HCT116 (cell line): ENCODE results near the gene CUBN.

Source experiments
- EZH2phosphoT487 ChIP-seq: fragments of 200-600 bp; IDR thresholded peaks from 2 replicates; pipeline ENCODE4 v1.6.1; 2018; ENCODE audit warnings: antibody characterized with exemption, borderline replicate concordance
- JUND ChIP-seq: IDR thresholded peaks from 2 replicates; pipeline ENCODE4 v1.6.1; 2012
- POLR2A ChIP-seq: IDR thresholded peaks from 2 replicates; pipeline ENCODE4 v1.7.0; 2011; ENCODE audit warnings: borderline replicate concordance; ENCODE audit not compliant: insufficient read depth, insufficient read length; ENCODE audit errors: extremely low read depth
- POLR2AphosphoS5 ChIP-seq: IDR thresholded peaks from 2 replicates; pipeline ENCODE4 v1.6.1; 2011; ENCODE audit warnings: mild to moderate bottlenecking, low read depth, low read length, moderate library complexity
- SIN3A ChIP-seq: IDR thresholded peaks from 2 replicates; pipeline ENCODE4 v1.6.1; 2012; ENCODE audit warnings: low read depth
- SP1 ChIP-seq: IDR thresholded peaks from 2 replicates; pipeline ENCODE4 v1.6.1; 2012; ENCODE audit warnings: low read depth
- SRF ChIP-seq: IDR thresholded peaks from 2 replicates; pipeline ENCODE4 v1.6.1; 2012; ENCODE audit warnings: low read depth
- YY1 ChIP-seq: IDR thresholded peaks from 2 replicates; pipeline ENCODE4 v1.6.1; 2011; ENCODE audit warnings: low read length, low read depth, moderate library complexity, mild to moderate bottlenecking; ENCODE audit not compliant: insufficient replicate concordance; ENCODE audit errors: extremely low read depth
- ZNF274 ChIP-seq: fragments of 200-500 bp; sonication (Bioruptor generic); IDR thresholded peaks from 2 replicates; pipeline ENCODE4 v1.6.1; 2014; ENCODE audit warnings: mild to moderate bottlenecking, low read depth, low read length, inconsistent platforms
- TF ChIP-seq, protein P1 (sequence below), 3 experiments: fragments of 200-600 bp in 1 of 3; sonication (generic) in 1 of 3; IDR thresholded peaks in 2 of 3; conservative IDR thresholded peaks in 1 of 3; 2 replicates each; pipeline ENCODE4 v1.5.1; 2012 to 2017; ENCODE audit warnings: low read depth in 2 of 3, low read length in 2 of 3, antibody characterized with exemption in 1 of 3, borderline replicate concordance in 1 of 3, control low read depth in 1 of 3, mild to moderate bottlenecking in 1 of 3, mixed read lengths in 1 of 3, mixed run types in 1 of 3, moderate library complexity in 1 of 3; ENCODE audit not compliant: insufficient read depth in 1 of 3
- TF ChIP-seq, protein P2 (sequence below): IDR thresholded peaks from 2 replicates; pipeline ENCODE4 v1.6.1; 2012; ENCODE audit warnings: low read depth
- TF ChIP-seq, protein P3 (sequence below): IDR thresholded peaks from 2 replicates; pipeline ENCODE4 v1.6.1; 2011; ENCODE audit warnings: mild to moderate bottlenecking, low read length, moderate library complexity; ENCODE audit not compliant: insufficient replicate concordance; ENCODE audit errors: extremely low read depth
- TF ChIP-seq, protein P4 (sequence below): IDR thresholded peaks from 2 replicates; pipeline ENCODE4 v1.6.1; 2012
- TF ChIP-seq, protein P5 (sequence below): IDR thresholded peaks from 2 replicates; pipeline ENCODE4 v1.6.1; 2012

DNA sequence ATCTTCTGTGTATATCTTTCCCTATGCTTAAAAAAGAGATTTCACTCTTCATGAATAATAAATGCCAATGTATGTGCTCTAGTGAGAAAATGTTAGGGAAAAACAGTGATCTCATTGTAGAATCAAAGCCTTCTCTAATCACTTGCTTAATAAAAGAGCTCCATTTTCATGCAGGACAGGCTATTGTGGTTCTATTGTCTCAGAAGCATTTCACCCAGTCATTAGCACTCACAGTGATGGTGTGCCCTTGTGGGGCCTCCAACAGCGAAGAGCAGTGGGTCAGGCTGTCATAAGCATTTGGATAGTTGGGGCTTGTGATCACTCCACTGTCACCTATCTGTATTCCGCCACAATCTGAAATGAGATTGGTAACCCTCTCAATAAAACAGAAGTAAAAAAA, 228.5 kb downstream of the CUBN start:
- TF ChIP-seq POLR2A = no peak
- TF ChIP-seq, protein P1, sequence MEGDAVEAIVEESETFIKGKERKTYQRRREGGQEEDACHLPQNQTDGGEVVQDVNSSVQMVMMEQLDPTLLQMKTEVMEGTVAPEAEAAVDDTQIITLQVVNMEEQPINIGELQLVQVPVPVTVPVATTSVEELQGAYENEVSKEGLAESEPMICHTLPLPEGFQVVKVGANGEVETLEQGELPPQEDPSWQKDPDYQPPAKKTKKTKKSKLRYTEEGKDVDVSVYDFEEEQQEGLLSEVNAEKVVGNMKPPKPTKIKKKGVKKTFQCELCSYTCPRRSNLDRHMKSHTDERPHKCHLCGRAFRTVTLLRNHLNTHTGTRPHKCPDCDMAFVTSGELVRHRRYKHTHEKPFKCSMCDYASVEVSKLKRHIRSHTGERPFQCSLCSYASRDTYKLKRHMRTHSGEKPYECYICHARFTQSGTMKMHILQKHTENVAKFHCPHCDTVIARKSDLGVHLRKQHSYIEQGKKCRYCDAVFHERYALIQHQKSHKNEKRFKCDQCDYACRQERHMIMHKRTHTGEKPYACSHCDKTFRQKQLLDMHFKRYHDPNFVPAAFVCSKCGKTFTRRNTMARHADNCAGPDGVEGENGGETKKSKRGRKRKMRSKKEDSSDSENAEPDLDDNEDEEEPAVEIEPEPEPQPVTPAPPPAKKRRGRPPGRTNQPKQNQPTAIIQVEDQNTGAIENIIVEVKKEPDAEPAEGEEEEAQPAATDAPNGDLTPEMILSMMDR (IDR thresholded peaks at IDR 0.05 in 2 of 3, conservative IDR thresholded peaks at IDR 0.05 in 1 of 3; ENCODE audit: borderline replicate concordance in 1 of 3, insufficient read depth in 1 of 3, low read depth in 2 of 3, low read length in 2 of 3) = no peak
- TF ChIP-seq, protein P2, sequence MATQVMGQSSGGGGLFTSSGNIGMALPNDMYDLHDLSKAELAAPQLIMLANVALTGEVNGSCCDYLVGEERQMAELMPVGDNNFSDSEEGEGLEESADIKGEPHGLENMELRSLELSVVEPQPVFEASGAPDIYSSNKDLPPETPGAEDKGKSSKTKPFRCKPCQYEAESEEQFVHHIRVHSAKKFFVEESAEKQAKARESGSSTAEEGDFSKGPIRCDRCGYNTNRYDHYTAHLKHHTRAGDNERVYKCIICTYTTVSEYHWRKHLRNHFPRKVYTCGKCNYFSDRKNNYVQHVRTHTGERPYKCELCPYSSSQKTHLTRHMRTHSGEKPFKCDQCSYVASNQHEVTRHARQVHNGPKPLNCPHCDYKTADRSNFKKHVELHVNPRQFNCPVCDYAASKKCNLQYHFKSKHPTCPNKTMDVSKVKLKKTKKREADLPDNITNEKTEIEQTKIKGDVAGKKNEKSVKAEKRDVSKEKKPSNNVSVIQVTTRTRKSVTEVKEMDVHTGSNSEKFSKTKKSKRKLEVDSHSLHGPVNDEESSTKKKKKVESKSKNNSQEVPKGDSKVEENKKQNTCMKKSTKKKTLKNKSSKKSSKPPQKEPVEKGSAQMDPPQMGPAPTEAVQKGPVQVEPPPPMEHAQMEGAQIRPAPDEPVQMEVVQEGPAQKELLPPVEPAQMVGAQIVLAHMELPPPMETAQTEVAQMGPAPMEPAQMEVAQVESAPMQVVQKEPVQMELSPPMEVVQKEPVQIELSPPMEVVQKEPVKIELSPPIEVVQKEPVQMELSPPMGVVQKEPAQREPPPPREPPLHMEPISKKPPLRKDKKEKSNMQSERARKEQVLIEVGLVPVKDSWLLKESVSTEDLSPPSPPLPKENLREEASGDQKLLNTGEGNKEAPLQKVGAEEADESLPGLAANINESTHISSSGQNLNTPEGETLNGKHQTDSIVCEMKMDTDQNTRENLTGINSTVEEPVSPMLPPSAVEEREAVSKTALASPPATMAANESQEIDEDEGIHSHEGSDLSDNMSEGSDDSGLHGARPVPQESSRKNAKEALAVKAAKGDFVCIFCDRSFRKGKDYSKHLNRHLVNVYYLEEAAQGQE = no peak
- TF ChIP-seq, protein P3, sequence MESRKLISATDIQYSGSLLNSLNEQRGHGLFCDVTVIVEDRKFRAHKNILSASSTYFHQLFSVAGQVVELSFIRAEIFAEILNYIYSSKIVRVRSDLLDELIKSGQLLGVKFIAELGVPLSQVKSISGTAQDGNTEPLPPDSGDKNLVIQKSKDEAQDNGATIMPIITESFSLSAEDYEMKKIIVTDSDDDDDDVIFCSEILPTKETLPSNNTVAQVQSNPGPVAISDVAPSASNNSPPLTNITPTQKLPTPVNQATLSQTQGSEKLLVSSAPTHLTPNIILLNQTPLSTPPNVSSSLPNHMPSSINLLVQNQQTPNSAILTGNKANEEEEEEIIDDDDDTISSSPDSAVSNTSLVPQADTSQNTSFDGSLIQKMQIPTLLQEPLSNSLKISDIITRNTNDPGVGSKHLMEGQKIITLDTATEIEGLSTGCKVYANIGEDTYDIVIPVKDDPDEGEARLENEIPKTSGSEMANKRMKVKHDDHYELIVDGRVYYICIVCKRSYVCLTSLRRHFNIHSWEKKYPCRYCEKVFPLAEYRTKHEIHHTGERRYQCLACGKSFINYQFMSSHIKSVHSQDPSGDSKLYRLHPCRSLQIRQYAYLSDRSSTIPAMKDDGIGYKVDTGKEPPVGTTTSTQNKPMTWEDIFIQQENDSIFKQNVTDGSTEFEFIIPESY = no peak
- TF ChIP-seq POLR2AphosphoS5 = no peak
- TF ChIP-seq JUND = no peak
- TF ChIP-seq SIN3A = no peak
- no peak for TF ChIP-seq SP1
- TF ChIP-seq, protein P4, sequence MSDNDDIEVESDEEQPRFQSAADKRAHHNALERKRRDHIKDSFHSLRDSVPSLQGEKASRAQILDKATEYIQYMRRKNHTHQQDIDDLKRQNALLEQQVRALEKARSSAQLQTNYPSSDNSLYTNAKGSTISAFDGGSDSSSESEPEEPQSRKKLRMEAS = no peak
- TF ChIP-seq ZNF274 = no peak
- no peak for TF ChIP-seq EZH2phosphoT487
- TF ChIP-seq YY1 = no peak
- TF ChIP-seq, protein P5, sequence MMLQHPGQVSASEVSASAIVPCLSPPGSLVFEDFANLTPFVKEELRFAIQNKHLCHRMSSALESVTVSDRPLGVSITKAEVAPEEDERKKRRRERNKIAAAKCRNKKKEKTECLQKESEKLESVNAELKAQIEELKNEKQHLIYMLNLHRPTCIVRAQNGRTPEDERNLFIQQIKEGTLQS = no peak
- no peak for TF ChIP-seq SRF
